NK-92 treated with Interleukin-12 subunit alpha and Interleukin-12 subunit beta, amount 100 ng/mL, for 24 hours (cell line): ENCODE results near the gene C19orf38.
"Not testable (repeated sequence)": the region's sequence is repeated elsewhere in the genome, so short reads cannot be mapped to it uniquely, and the experiment has no call there.

ENCODE experiments used
- DNase-seq: peaks from one replicate; lab custom pipeline; 2025; lab: John Stamatoyannopoulos, UW

The C19orf38 gene

GRCh38 chr19:10852098-10852800 lies 4.0 kb downstream of the C19orf38 start:
- DNase-seq: no peak

GRCh38 chr19:10852941-10853340 lies 4.7 kb downstream of the C19orf38 start:
- no peak for DNase-seq

- DNase-seq: no peak
Observed at GRCh38 chr19:10854350-10855089, 6.3 kb downstream of the C19orf38 start.

- DNase-seq: no peak
Observed at GRCh38 chr19:10855879-10856522, 7.8 kb downstream of the C19orf38 start.

GRCh38 chr19:10856899-10857298 lies 8.7 kb downstream of the C19orf38 start:
- DNase-seq: not testable (repeated sequence)

GRCh38 chr19:10858204-10858828 lies 10.1 kb downstream of the C19orf38 start:
- no peak for DNase-seq

GRCh38 chr19:10861103-10861651 lies 13.0 kb downstream of the C19orf38 start:
- peak; percentile 21 for DNase-seq

- DNase-seq: no peak
Observed at GRCh38 chr19:10862561-10863106, 14.4 kb downstream of the C19orf38 start.

- DNase-seq: no peak
Observed at GRCh38 chr19:10863107-10863717, 15.0 kb downstream of the C19orf38 start.

- DNase-seq: peak; percentile 62
Observed at GRCh38 chr19:10864538-10864899, 16.3 kb downstream of the C19orf38 start.

- DNase-seq: no peak
Observed at GRCh38 chr19:10866495-10866894, 18.3 kb downstream of the C19orf38 start.

GRCh38 chr19:10868872-10869547 lies 20.8 kb downstream of the C19orf38 start:
- no peak for DNase-seq

- not testable (repeated sequence) for DNase-seq
Observed at GRCh38 chr19:10869872-10870311, 21.7 kb downstream of the C19orf38 start.

- no peak for DNase-seq
Observed at GRCh38 chr19:10870501-10870954, 22.3 kb downstream of the C19orf38 start.

- DNase-seq: peak; percentile 99
Observed at GRCh38 chr19:10870955-10871603, 22.9 kb downstream of the C19orf38 start, which contains the start of gene CARM1. Gene CARM1, plus strand, starts transcription at chr19:10871553. Its CDS starts 150 bp downstream, at chr19:10871703.

- DNase-seq: no peak
Observed at GRCh38 chr19:10871711-10872545, 23.7 kb downstream of the C19orf38 start.

GRCh38 chr19:10872546-10873107 lies 24.4 kb downstream of the C19orf38 start:
- no peak for DNase-seq

GRCh38 chr19:10874024-10874423 lies 25.8 kb downstream of the C19orf38 start:
- DNase-seq: no peak
